ENCODE measurements around the gene BCL2L1. TPM values are rescaled to one million over a fixed set of nuclear protein-coding genes. Genes with fewer than 3 reads are reported as not detected.

Gene BCL2L1
- total RNA-seq, 1 donor from 2014 or later = 126 TPM

DNA sequence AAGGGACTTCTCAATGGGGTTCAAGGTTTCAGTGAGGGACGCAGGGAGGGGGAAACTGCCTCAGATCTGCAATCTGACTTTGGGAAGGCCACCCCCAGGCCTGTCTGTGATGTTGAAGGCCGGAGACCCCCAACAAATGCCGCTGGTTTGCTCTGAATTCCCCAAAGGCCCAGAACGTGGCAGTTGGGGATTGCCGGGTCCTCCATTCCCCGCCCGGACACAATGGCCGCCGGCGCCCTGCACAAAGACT, 326 bp upstream of the BCL2L1 start:
- DNase-seq (no peak), ATAC-seq (no peak)
- TF ChIP-seq, protein P1, sequence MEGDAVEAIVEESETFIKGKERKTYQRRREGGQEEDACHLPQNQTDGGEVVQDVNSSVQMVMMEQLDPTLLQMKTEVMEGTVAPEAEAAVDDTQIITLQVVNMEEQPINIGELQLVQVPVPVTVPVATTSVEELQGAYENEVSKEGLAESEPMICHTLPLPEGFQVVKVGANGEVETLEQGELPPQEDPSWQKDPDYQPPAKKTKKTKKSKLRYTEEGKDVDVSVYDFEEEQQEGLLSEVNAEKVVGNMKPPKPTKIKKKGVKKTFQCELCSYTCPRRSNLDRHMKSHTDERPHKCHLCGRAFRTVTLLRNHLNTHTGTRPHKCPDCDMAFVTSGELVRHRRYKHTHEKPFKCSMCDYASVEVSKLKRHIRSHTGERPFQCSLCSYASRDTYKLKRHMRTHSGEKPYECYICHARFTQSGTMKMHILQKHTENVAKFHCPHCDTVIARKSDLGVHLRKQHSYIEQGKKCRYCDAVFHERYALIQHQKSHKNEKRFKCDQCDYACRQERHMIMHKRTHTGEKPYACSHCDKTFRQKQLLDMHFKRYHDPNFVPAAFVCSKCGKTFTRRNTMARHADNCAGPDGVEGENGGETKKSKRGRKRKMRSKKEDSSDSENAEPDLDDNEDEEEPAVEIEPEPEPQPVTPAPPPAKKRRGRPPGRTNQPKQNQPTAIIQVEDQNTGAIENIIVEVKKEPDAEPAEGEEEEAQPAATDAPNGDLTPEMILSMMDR (IDR thresholded peaks at IDR 0.05) = no peak
- H3K36me3 ChIP-seq = peaks cover 13% of the 10 kb centered on the region
- no peaks in the 10 kb centered on the region for H3K9me3 ChIP-seq
- H3K4me1 ChIP-seq = peaks cover 28% of the 10 kb centered on the region
- intact Hi-C loops (cut with DNase I) = no loop called here
- no peaks in the 10 kb centered on the region for H3K27me3 ChIP-seq (ENCODE audit: low read depth)
- H3K4me3 ChIP-seq = peak overlapping the region; percentile 98
- H3K27ac ChIP-seq = peak overlapping the region; percentile 100

DNA sequence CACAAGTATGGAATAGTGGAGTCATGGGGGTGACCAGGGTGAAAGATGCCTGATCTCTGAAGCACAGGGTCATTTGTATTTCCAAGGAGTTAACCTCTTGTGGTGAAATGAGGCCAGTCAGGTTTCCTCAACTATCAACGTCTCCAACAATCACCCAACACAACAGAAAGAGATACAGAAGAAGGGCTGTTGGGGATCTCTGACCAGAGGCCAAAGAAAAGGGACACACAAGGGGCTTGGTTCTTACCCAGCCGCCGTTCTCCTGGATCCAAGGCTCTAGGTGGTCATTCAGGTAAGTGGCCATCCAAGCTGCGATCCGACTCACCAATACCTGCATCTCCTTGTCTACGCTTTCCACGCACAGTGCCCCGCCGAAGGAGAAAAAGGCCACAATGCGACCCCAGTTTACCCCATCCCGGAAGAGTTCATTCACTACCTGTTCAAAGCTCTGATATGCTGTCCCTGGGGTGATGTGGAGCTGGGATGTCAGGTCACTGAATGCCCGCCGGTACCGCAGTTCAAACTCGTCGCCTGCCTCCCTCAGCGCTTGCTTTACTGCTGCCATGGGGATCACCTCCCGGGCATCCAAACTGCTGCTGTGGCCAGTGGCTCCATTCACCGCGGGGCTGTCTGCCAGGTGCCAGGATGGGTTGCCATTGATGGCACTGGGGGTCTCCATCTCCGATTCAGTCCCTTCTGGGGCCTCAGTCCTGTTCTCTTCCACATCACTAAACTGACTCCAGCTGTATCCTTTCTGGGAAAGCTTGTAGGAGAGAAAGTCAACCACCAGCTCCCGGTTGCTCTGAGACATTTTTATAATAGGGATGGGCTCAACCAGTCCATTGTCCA, 1.0 kb downstream of the BCL2L1 start:
- TF ChIP-seq, protein P1 (IDR thresholded peaks at IDR 0.05) = no peak
- H3K9me3 ChIP-seq = no peaks in the 10 kb centered on the region
- DNase-seq = peak; percentile 53
- peak overlapping the region; percentile 98 for H3K4me3 ChIP-seq
- peaks cover 42% of the 10 kb centered on the region for H3K4me1 ChIP-seq
- no peaks in the 10 kb centered on the region for H3K27me3 ChIP-seq (ENCODE audit: low read depth)
- H3K36me3 ChIP-seq = peaks cover 18% of the 10 kb centered on the region
- no peak for ATAC-seq
- H3K27ac ChIP-seq = peak overlapping the region; percentile 100
- intact Hi-C loops (cut with DNase I) = no loop called here

DNA sequence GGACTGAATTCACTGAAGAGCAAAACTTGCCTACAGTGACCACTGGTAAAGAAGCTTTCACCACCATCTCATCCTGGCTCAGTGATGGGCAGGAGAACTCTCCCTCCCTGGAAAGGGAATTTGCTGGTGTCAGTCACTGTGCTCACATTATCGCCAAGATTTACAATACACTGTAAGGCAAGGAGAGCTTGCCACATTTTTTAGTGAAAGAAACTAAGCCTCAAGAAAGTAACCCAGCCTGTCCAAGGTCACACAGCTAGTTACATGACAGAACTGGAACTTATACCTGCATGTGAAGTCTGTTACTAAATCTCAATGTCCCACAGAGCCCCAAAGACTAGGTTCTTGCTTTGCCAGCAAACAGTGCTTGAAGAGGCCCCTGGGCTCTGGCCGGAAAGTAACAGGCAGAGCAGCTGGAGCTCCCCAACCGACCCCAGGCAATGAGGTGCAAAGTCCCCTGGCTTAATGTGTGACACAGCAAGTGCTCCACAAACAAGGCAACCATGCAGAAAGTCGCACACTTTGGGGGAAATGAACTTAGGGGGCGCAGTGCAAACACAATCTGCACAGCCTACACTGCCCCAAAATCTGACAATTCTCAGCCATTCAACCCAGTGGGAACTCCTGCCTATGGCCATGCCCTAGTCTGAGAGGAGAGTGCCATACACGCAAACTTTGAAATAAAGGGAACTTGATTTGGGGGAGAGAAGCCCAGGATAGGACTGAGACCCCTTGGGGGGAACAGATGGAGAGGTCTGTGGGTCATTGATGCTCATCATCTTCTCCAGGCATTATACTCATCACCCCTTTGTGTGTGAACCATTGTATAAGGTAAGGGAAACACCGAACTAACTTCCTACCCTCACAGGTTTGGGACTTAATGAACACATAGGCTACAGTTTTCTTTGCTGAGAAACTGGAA, 1.9 kb downstream of the BCL2L1 start:
- DNase-seq (no peak), ATAC-seq (no peak)
- intact Hi-C loops (cut with DNase I) = no loop called here
- TF ChIP-seq, protein P1 (IDR thresholded peaks at IDR 0.05) = no peak
- H3K4me1 ChIP-seq = peaks cover 51% of the 10 kb centered on the region
- H3K4me3 ChIP-seq = peak overlapping the region; percentile 98
- no peaks in the 10 kb centered on the region for H3K9me3 ChIP-seq
- no peaks in the 10 kb centered on the region for H3K27me3 ChIP-seq (ENCODE audit: low read depth)
- H3K27ac ChIP-seq = peak overlapping the region; percentile 100
- peaks cover 26% of the 10 kb centered on the region for H3K36me3 ChIP-seq

DNA sequence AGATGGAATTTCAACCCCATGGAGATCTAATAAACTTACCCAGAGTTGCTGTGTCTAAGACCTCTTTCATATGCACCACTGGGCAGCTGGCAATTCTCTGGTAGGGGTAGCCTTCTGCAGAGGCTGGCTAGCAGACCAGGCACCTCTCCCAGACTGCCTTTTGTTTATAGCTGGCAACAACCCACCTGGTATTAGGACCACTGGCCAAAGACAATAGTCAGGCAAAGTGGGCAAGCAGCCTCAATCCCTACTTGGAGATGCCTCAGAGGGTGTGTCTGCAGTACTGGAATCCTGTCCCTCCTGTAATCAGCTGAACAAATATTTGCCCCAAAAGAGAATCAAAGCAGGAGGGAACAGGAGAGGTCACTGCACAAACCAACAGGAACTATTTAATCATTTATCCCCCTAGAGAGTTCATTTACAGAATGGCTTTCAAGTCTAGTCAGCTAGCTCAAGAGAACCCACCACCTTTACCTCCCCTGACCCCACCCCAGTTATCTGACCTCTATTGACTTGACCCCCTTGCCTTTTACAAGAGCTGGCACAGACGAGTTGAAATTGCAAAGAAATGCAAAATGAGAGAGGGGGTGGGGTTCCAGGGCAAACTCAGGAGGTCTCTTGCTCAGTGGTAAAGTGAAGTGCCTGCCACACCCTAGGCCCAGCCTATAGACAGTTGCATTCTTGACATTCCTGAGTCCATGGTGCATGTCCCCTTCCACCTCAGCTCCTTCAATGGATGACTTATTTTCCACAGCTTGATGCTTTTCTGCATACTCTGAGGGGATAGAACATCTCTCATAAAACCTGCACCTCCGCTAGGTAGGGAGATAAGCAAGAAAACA, 2.8 kb downstream of the BCL2L1 start:
- intact Hi-C loops (cut with DNase I) = loop anchor here (10.0 kb wide), 1 partner anchor 55 kb away; no protein-coding TSS in a partner anchor
- DNase-seq = no peak
- H3K9me3 ChIP-seq = no peaks in the 10 kb centered on the region
- H3K27me3 ChIP-seq (ENCODE audit: low read depth) = no peaks in the 10 kb centered on the region
- H3K4me3 ChIP-seq = peak overlapping the region; percentile 98
- TF ChIP-seq, protein P1 (IDR thresholded peaks at IDR 0.05) = no peak
- peak overlapping the region; percentile 100 for H3K27ac ChIP-seq
- no peak for ATAC-seq
- H3K4me1 ChIP-seq = peaks cover 60% of the 10 kb centered on the region
- peaks cover 31% of the 10 kb centered on the region for H3K36me3 ChIP-seq
